Mesothelial cell of epicardium (in vitro differentiated cells): ENCODE results near the gene IL6ST. TPM values are rescaled to one million over a fixed set of nuclear protein-coding genes. Genes with fewer than 3 reads are reported as not detected.
"Not testable (repeated sequence)": the region's sequence is repeated elsewhere in the genome, so short reads cannot be mapped to it uniquely, and the experiment has no call there.

Experiments
- DNase-seq, 2 experiments: peaks; one replicate each; pipeline ENCODE4 v3.0.0; 2021; ENCODE audit warnings: low spot score in 2 of 2; ENCODE audit not compliant: unreplicated experiment in 2 of 2
- H3K27ac Mint-ChIP-seq: 2 replicates; pipeline ENCODE4 v1.8.0; 2021; ENCODE audit warnings: mixed read lengths
- H3K27me3 Mint-ChIP-seq: 2 replicates; pipeline ENCODE4 v1.8.0; 2021; ENCODE audit warnings: low read depth, mixed read lengths
- H3K36me3 Mint-ChIP-seq: 2 replicates; pipeline ENCODE4 v1.8.0; 2021; ENCODE audit warnings: mixed read lengths
- H3K4me1 Mint-ChIP-seq: 2 replicates; pipeline ENCODE4 v1.8.0; 2021; ENCODE audit warnings: mixed read lengths
- H3K4me3 Mint-ChIP-seq: 2 replicates; pipeline ENCODE4 v1.8.0; 2021; ENCODE audit warnings: mild to moderate bottlenecking, moderate library complexity, mixed read lengths
- H3K9me3 Mint-ChIP-seq: 2 replicates; pipeline ENCODE4 v1.8.0; 2021; ENCODE audit warnings: mixed read lengths
- CTCF ChIP-seq: fragments of 200-600 bp; sonication (generic); IDR thresholded peaks from one replicate; pipeline ENCODE4 v1.5.0; 2021; ENCODE audit warnings: antibody characterized with exemption; ENCODE audit not compliant: unreplicated experiment
- total RNA-seq: library from RNA; stranded (reverse); gene quantifications from 3 replicates; pipeline ENCODE4 v1.2.1, GENCODE V29; 2021

Gene IL6ST
- total RNA-seq, 1 donor from 2014 or later, result 373 TPM

DNA sequence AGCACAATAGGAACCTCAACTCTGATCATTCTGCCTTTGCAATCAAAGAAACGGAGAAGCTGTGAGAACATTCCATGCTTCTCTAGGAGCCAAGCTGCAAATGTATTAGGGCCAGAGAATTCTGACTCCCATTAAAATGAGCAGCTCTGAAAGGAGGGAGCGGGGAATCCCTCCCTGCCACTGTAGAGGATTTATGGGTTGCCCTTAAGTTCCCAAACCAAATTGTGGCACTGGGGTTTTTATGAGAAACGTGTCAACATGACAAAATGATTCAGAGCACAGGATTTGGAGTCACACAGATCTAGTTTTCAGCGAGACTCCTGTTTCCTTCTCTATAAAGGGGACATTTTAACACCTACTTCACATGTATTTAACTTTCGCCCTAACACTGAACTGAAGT is 1.8 kb downstream of the IL6ST start:
- Mint-ChIP-seq H3K9me3 (peaks cover 5% of the 10 kb centered on the region), H3K27ac (peak overlapping the region; percentile 98), H3K4me3 (peak overlapping the region; percentile 90), H3K36me3 (peaks cover 4% of the 10 kb centered on the region), H3K27me3 (no peaks in the 10 kb centered on the region), H3K4me1 (peaks cover 57% of the 10 kb centered on the region)
- DNase-seq, result no peak
- TF ChIP-seq CTCF, result no peak

GRCh38 chr5:55991768-55992486 is 2.8 kb downstream of the IL6ST start:
- Mint-ChIP-seq H3K9me3 (peaks cover 5% of the 10 kb centered on the region), H3K27ac (peak overlapping the region; percentile 78), H3K4me3 (peak overlapping the region; percentile 90), H3K27me3 (no peaks in the 10 kb centered on the region), H3K4me1 (peaks cover 51% of the 10 kb centered on the region), H3K36me3 (peaks cover 7% of the 10 kb centered on the region)
- no peak for DNase-seq
- TF ChIP-seq CTCF, result no peak

GRCh38 chr5:55990895-55991294 is 3.9 kb downstream of the IL6ST start:
- not testable (repeated sequence) for H3K27me3 Mint-ChIP-seq, DNase-seq
- H3K4me3 Mint-ChIP-seq, result peak overlapping the region; percentile 90
- H3K4me1 Mint-ChIP-seq, result peaks cover 42% of the 10 kb centered on the region
- H3K9me3 Mint-ChIP-seq, result peaks cover 13% of the 10 kb centered on the region
- peak overlapping the region; percentile 78 for H3K27ac Mint-ChIP-seq
- peaks cover 17% of the 10 kb centered on the region for H3K36me3 Mint-ChIP-seq

- Mint-ChIP-seq H3K4me3 (peak overlapping the region; percentile 90), H3K27me3 (no peaks in the 10 kb centered on the region), H3K36me3 (peaks cover 17% of the 10 kb centered on the region), H3K9me3 (peaks cover 13% of the 10 kb centered on the region), H3K4me1 (peaks cover 39% of the 10 kb centered on the region), H3K27ac (peak overlapping the region; percentile 87)
- TF ChIP-seq CTCF, result no peak
- no peak for DNase-seq
Observed at GRCh38 chr5:55989860-55990259, 4.9 kb downstream of the IL6ST start.

DNA sequence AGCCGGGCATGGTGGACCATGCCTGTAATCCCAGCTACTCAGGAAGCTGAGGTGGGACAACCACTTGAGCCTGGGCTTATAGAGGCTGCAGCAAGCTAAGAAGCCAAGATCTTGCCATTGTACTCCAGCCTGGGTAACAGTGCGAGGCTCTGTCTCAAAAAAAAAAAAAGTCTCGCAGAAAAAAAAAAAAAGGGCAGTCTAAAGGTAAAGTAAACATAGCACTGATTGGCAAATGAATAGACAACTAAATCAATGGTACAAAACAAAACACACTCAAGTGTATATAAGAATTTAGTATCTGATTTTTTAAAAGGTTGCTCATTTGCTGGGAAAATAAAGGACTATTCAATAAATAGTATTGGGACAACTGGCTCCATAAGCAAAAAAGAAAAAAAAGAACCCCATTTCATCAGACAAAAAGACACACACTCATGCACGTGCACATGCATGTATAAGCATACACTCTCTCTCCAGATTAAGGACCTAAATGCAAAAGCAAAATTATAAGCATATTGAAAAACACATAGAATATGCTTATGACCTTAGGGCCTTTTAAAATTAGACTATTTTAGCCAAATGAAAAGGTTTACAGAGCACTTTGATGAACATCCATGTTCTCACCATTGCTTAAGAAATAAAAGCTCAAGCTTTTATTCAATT is 5.7 kb downstream of the IL6ST start:
- Mint-ChIP-seq H3K27ac (peak overlapping the region; percentile 87), H3K9me3 (peaks cover 13% of the 10 kb centered on the region), H3K4me1 (peaks cover 42% of the 10 kb centered on the region), H3K4me3 (peak overlapping the region; percentile 90), H3K36me3 (peaks cover 19% of the 10 kb centered on the region), H3K27me3 (no peaks in the 10 kb centered on the region)
- no peak for TF ChIP-seq CTCF
- DNase-seq, result no peak

- not testable (repeated sequence) for H3K27me3 Mint-ChIP-seq, DNase-seq, H3K27ac Mint-ChIP-seq
- peaks cover 39% of the 10 kb centered on the region for H3K4me1 Mint-ChIP-seq
- H3K9me3 Mint-ChIP-seq, result peaks cover 13% of the 10 kb centered on the region
- H3K4me3 Mint-ChIP-seq, result peak overlapping the region; percentile 90
- peaks cover 19% of the 10 kb centered on the region for H3K36me3 Mint-ChIP-seq
Observed at GRCh38 chr5:55988428-55988827, 6.3 kb downstream of the IL6ST start.
